MM.1S (cell line): ENCODE measurements around the gene CAMKK1.
A peak's percentile ranks its signal among the peaks of the same experiment; 100 is the strongest.

ENCODE experiments used
- DNase-seq: peaks from one replicate; pipeline ENCODE4 v3.0.0-alpha.2; 2015
- H2AFZ ChIP-seq: fragments of 300-600 bp; sonication (generic); 2 replicates; pipeline ENCODE4 v1.6.0; 2016; ENCODE audit warnings: antibody characterized with exemption, low read length
- H3F3A ChIP-seq: fragments of 300-600 bp; sonication (generic); 2 replicates; pipeline ENCODE4 v1.6.1; 2016; ENCODE audit warnings: mild to moderate bottlenecking, antibody characterized with exemption, low read length, moderate library complexity, mixed read lengths; ENCODE audit not compliant: insufficient read depth
- H3K27ac ChIP-seq: fragments of 300-600 bp; sonication (generic); 2 replicates; pipeline ENCODE4 v1.5.1; 2016; ENCODE audit warnings: mild to moderate bottlenecking, low read length
- H3K27me3 ChIP-seq: fragments of 300-600 bp; sonication (generic); replicated peaks from 2 replicates; pipeline ENCODE4 v1.6.0; 2016; ENCODE audit warnings: low read length; ENCODE audit not compliant: insufficient read depth
- H3K36me3 ChIP-seq: fragments of 300-600 bp; sonication (generic); replicated peaks from 2 replicates; pipeline ENCODE4 v1.6.1; 2016; ENCODE audit warnings: mild to moderate bottlenecking, low read length, mixed read lengths; ENCODE audit not compliant: insufficient read depth
- H3K4me1 ChIP-seq: fragments of 300-600 bp; sonication (generic); 2 replicates; pipeline ENCODE4 v1.6.1; 2016; ENCODE audit warnings: low read length, mixed read lengths
- H3K4me2 ChIP-seq: fragments of 300-600 bp; sonication (generic); 2 replicates; pipeline ENCODE4 v1.6.0; 2016; ENCODE audit warnings: low read depth, low read length
- H3K4me3 ChIP-seq: fragments of 300-600 bp; sonication (generic); 2 replicates; pipeline ENCODE4 v1.5.1; 2016; ENCODE audit warnings: low read length, mixed read lengths
- H3K79me2 ChIP-seq: fragments of 300-600 bp; sonication (generic); 2 replicates; pipeline ENCODE4 v1.6.1; 2016; ENCODE audit warnings: mixed run types, low read length, mixed read lengths
- H3K9ac ChIP-seq: fragments of 300-600 bp; sonication (generic); 2 replicates; pipeline ENCODE4 v1.6.1; 2016; ENCODE audit warnings: low read length, mixed read lengths
- H3K9me2 ChIP-seq: fragments of 300-600 bp; sonication (generic); replicated peaks from 2 replicates; pipeline ENCODE4 v1.6.1; 2016; ENCODE audit warnings: mild to moderate bottlenecking, low read length, mixed read lengths; ENCODE audit not compliant: insufficient read depth
- H3K9me3 ChIP-seq: fragments of 300-600 bp; sonication (generic); replicated peaks from 2 replicates; pipeline ENCODE4 v1.6.1; 2016; ENCODE audit warnings: mild to moderate bottlenecking, low read length, mixed read lengths; ENCODE audit not compliant: insufficient read depth
- H4K20me1 ChIP-seq: fragments of 300-600 bp; sonication (generic); 2 replicates; pipeline ENCODE4 v1.6.1; 2016; ENCODE audit warnings: mild to moderate bottlenecking, low read length, moderate library complexity, mixed read lengths; ENCODE audit not compliant: insufficient read depth
- CTCF ChIP-seq: fragments of 300-600 bp; sonication (generic); IDR thresholded peaks from 2 replicates; pipeline ENCODE4 v1.5.1; 2016; ENCODE audit warnings: antibody characterized with exemption, low read length, mixed read lengths
- EZH2 ChIP-seq: fragments of 300-600 bp; sonication (generic); optimal IDR thresholded peaks from 2 replicates; pipeline ENCODE3; 2017; ENCODE audit warnings: low read depth, mild to moderate bottlenecking, antibody characterized with exemption, low read length, mixed read lengths
- EZH2phosphoT487 ChIP-seq: fragments of 300-600 bp; sonication (generic); IDR thresholded peaks from 2 replicates; pipeline ENCODE4 v1.6.1; 2018; ENCODE audit warnings: antibody characterized with exemption, low read length

Gene CAMKK1

GRCh38 chr17:3895354-3895753, 2.5 kb upstream of the CAMKK1 start:
- Histone ChIP-seq H3K9me3 (no peaks in the 10 kb centered on the region), H3K27me3 (no peaks in the 10 kb centered on the region; the same call in 1 of the 2 replicates), H3K79me2 (no peaks in the 10 kb centered on the region), H3K36me3 (no peaks in the 10 kb centered on the region), H3K27ac (no peak overlapping the region), H3K4me1 (peaks cover 7% of the 10 kb centered on the region), H3K4me3 (no peak overlapping the region), H3F3A (no peaks in the 10 kb centered on the region), H3K4me2 (no peak overlapping the region), H3K9ac (no peak overlapping the region), H3K9me2 (no peaks in the 10 kb centered on the region), H2AFZ (no peak overlapping the region), H4K20me1 (no peaks in the 10 kb centered on the region)
- TF ChIP-seq CTCF, result no peak
- no peak for DNase-seq

- Histone ChIP-seq H2AFZ (no peak overlapping the region), H3K4me1 (peaks cover 7% of the 10 kb centered on the region), H3K79me2 (no peaks in the 10 kb centered on the region), H3K9me3 (no peaks in the 10 kb centered on the region), H3K27me3 (no peaks in the 10 kb centered on the region; the same call in 1 of the 2 replicates), H4K20me1 (no peaks in the 10 kb centered on the region), H3K27ac (no peak overlapping the region), H3K36me3 (no peaks in the 10 kb centered on the region), H3K4me3 (no peak overlapping the region), H3K4me2 (no peak overlapping the region), H3K9ac (no peak overlapping the region), H3F3A (no peaks in the 10 kb centered on the region), H3K9me2 (no peaks in the 10 kb centered on the region)
- DNase-seq, result no peak
- TF ChIP-seq EZH2, result no peak
- TF ChIP-seq EZH2phosphoT487, result no peak
- TF ChIP-seq CTCF, result no peak
Measured at GRCh38 chr17:3894911-3895343, 2.1 kb upstream of the CAMKK1 start.

GRCh38 chr17:3894188-3894587, 1.3 kb upstream of the CAMKK1 start:
- no peak for TF ChIP-seq EZH2
- TF ChIP-seq EZH2phosphoT487, result no peak
- TF ChIP-seq CTCF, result no peak

More at GRCh38 chr17:3894188-3894587, 1.3 kb upstream of the CAMKK1 start:
- Histone ChIP-seq H4K20me1 (no peaks in the 10 kb centered on the region), H3K9me3 (no peaks in the 10 kb centered on the region), H3K27ac (no peak overlapping the region), H3F3A (no peaks in the 10 kb centered on the region), H2AFZ (0 out of 2 replicates have a peak overlapping the region, but pooled peaks have one; percentile 91), H3K79me2 (no peaks in the 10 kb centered on the region), H3K4me1 (peaks cover 7% of the 10 kb centered on the region), H3K9ac (no peak overlapping the region), H3K4me3 (no peak overlapping the region), H3K27me3 (no peaks in the 10 kb centered on the region; the same call in 1 of the 2 replicates), H3K36me3 (no peaks in the 10 kb centered on the region), H3K9me2 (no peaks in the 10 kb centered on the region), H3K4me2 (peak overlapping the region; percentile 89; the same call in 1 of the 2 replicates)
- DNase-seq, result no peak
